ENCODE data around the gene ZNF443. TPM values are rescaled to one million over a fixed set of nuclear protein-coding genes. Genes with fewer than 3 reads are reported as not detected.
"Not testable (repeated sequence)": the region's sequence is repeated elsewhere in the genome, so short reads cannot be mapped to it uniquely, and the experiment has no call there.

The ZNF443 gene
- total RNA-seq, 1 donor = 2.5 TPM

DNA sequence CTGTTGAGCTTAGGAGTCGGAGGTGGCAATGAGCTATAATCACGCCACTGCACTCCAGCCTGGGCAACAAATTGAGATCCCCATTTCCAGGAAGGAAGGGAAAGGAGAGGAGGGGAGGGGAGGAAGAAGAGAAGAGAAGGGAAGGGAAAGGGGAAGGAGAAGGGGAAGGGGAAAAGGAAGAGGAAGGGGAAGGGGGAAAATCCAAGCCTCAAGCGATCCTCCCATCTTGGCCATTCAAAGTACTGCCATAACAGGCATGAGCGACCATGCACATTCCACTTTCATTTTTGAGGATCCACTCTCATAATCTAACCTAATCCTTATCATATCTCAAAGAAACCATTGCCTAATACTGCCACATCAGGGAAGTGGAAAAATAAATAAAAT, 14.9 kb downstream of the ZNF443 start:
- Histone ChIP-seq H3K79me2 (ENCODE audit: insufficient read depth, low read length) (no peaks in the 10 kb centered on the region), H4K20me1 (ENCODE audit: insufficient read depth, low read length) (no peaks in the 10 kb centered on the region), H3K4me3 (ENCODE audit: insufficient read depth, low read length) (no peak overlapping the region), H3K36me3 (ENCODE audit: insufficient read depth, low read length) (peaks cover 7% of the 10 kb centered on the region), H3K9me3 (ENCODE audit: low read depth, low read length) (peaks cover 3% of the 10 kb centered on the region), H3K4me1 (ENCODE audit: insufficient read depth, low read length) (no peaks in the 10 kb centered on the region), H3K4me2 (ENCODE audit: insufficient read depth, low read length) (no peak overlapping the region), H3K27ac (ENCODE audit: low read depth, low read length) (no peak overlapping the region), H3K27me3 (ENCODE audit: insufficient read depth, low read length) (no peaks in the 10 kb centered on the region), H2AFZ (ENCODE audit: low read length) (no peak overlapping the region)
- DNase-seq (ENCODE audit: insufficient read length, low spot score, missing footprints) = no peak
- TF ChIP-seq, protein P1, sequence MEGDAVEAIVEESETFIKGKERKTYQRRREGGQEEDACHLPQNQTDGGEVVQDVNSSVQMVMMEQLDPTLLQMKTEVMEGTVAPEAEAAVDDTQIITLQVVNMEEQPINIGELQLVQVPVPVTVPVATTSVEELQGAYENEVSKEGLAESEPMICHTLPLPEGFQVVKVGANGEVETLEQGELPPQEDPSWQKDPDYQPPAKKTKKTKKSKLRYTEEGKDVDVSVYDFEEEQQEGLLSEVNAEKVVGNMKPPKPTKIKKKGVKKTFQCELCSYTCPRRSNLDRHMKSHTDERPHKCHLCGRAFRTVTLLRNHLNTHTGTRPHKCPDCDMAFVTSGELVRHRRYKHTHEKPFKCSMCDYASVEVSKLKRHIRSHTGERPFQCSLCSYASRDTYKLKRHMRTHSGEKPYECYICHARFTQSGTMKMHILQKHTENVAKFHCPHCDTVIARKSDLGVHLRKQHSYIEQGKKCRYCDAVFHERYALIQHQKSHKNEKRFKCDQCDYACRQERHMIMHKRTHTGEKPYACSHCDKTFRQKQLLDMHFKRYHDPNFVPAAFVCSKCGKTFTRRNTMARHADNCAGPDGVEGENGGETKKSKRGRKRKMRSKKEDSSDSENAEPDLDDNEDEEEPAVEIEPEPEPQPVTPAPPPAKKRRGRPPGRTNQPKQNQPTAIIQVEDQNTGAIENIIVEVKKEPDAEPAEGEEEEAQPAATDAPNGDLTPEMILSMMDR (IDR thresholded peaks at IDR 0.05; ENCODE audit: extremely low read depth, low read depth, low read length) = no peak

DNA sequence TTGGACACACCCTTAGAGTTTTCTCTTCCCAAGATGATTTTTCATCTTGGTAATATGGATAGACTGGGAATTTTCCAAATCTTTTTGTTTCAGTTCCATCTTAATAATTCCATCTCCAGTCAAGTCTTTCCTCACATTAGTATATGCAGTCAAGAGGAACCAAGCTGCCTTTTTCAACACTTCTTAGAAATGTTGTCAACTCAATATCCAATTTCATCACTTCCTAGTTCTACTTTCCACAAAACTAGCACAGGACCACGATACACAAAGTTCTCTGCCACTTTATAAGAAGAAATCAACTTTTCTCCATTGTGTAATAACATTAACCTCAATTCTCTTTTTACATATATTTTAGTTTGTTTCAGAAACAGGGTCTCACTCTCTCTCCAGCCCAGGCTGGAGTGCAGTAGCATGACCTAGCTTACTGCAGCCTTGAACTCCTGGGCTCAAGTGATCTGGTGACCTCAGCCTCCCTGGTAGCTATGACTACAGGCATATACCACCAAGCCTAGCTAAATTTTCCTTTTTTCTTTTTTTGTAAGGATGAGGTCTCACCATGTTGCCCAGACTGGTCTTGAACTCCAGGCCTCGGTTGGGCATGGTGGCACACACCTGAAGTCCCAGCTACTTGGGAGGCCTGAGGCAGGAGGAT, 15.5 kb downstream of the ZNF443 start:
- no peak overlapping the region for H3K4me2 ChIP-seq (ENCODE audit: insufficient read depth, low read length)
- H3K79me2 ChIP-seq (ENCODE audit: insufficient read depth, low read length) = no peaks in the 10 kb centered on the region
- H3K27ac ChIP-seq (ENCODE audit: low read depth, low read length) = no peak overlapping the region
- no peak overlapping the region for H3K4me3 ChIP-seq (ENCODE audit: insufficient read depth, low read length)
- H3K9me3 ChIP-seq (ENCODE audit: low read depth, low read length) = peaks cover under 1% of the 10 kb centered on the region
- H3K27me3 ChIP-seq (ENCODE audit: insufficient read depth, low read length) = no peaks in the 10 kb centered on the region
- no peaks in the 10 kb centered on the region for H4K20me1 ChIP-seq (ENCODE audit: insufficient read depth, low read length)
- TF ChIP-seq, protein P1 (IDR thresholded peaks at IDR 0.05; ENCODE audit: extremely low read depth, low read depth, low read length) = no peak
- H2AFZ ChIP-seq (ENCODE audit: low read length) = no peak overlapping the region
- H3K4me1 ChIP-seq (ENCODE audit: insufficient read depth, low read length) = no peaks in the 10 kb centered on the region
- peaks cover 2% of the 10 kb centered on the region for H3K36me3 ChIP-seq (ENCODE audit: insufficient read depth, low read length)
- DNase-seq (ENCODE audit: insufficient read length, low spot score, missing footprints) = no peak

DNA sequence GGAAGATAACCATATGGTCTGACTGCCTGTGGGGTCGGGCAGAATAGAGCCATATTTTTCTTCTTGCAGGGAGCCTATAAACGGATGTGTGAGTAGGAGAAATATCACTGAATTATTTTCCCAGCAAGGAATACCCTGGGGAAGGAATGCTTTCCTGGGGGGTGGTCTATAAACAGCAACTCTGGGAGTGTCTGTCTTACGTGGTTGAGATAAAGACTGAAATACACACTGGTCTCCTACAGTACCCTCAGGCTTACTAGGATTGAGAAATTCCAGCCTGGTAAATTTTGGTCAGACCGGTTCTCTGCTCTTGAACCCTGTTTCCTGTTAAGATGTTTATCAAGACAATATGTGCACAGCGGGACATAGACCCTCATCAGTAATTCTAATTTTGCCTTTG, 23.5 kb downstream of the ZNF443 start:
- not testable (repeated sequence) for H3K27ac ChIP-seq (ENCODE audit: low read depth, low read length); H2AFZ ChIP-seq (ENCODE audit: low read length); H3K4me3 ChIP-seq (ENCODE audit: insufficient read depth, low read length); H3K4me2 ChIP-seq (ENCODE audit: insufficient read depth, low read length); H4K20me1 ChIP-seq (ENCODE audit: insufficient read depth, low read length); H3K27me3 ChIP-seq (ENCODE audit: insufficient read depth, low read length); H3K9me3 ChIP-seq (ENCODE audit: low read depth, low read length); H3K79me2 ChIP-seq (ENCODE audit: insufficient read depth, low read length); H3K4me1 ChIP-seq (ENCODE audit: insufficient read depth, low read length); DNase-seq (ENCODE audit: insufficient read length, low spot score, missing footprints); H3K36me3 ChIP-seq (ENCODE audit: insufficient read depth, low read length)

DNA sequence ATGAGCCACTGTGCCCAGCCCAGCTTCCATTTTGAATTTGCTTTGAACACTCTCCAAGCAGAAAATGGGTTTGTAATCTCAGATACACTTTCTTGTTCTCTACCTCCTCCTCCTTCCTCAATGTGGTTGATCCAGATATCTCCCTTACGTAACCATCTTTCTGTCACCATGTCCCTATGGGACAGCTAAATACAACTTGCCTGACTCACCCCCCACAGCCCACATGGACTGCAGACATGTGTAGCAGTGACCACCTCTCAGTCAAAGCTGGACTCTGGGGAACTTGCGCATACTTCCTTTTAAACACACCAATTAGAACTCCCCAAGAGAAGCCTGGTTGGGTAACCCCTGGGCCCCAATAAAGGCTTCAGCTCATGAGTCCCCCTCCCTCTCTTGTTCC, 28.9 kb downstream of the ZNF443 start:
- Histone ChIP-seq H3K4me2 (ENCODE audit: insufficient read depth, low read length) (no peak overlapping the region), H4K20me1 (ENCODE audit: insufficient read depth, low read length) (no peaks in the 10 kb centered on the region), H3K4me1 (ENCODE audit: insufficient read depth, low read length) (no peaks in the 10 kb centered on the region), H3K9me3 (ENCODE audit: low read depth, low read length) (no peaks in the 10 kb centered on the region), H2AFZ (ENCODE audit: low read length) (no peak overlapping the region), H3K4me3 (ENCODE audit: insufficient read depth, low read length) (no peak overlapping the region), H3K36me3 (ENCODE audit: insufficient read depth, low read length) (no peaks in the 10 kb centered on the region), H3K27ac (ENCODE audit: low read depth, low read length) (no peak overlapping the region), H3K27me3 (ENCODE audit: insufficient read depth, low read length) (no peaks in the 10 kb centered on the region), H3K79me2 (ENCODE audit: insufficient read depth, low read length) (no peaks in the 10 kb centered on the region)
- DNase-seq (ENCODE audit: insufficient read length, low spot score, missing footprints) = no peak
- TF ChIP-seq, protein P1 (IDR thresholded peaks at IDR 0.05; ENCODE audit: extremely low read depth, low read depth, low read length) = no peak
